CD4-positive, CD25-positive, alpha-beta regulatory T cell (primary cell): ENCODE measurements around the gene NINL. TPM values are rescaled to one million over a fixed set of nuclear protein-coding genes. Genes with fewer than 3 reads are reported as not detected.

Experiments used
- ATAC-seq, 2 donors: fragments of 150-1000 bp; cut with Tn5 transposase; one replicate each; pipeline ENCODE4 v1.10.0; 2021; ENCODE audit warnings: low read depth in 2 of 2, moderate number of reproducible peaks in 2 of 2, moderate library complexity in 1 of 2
- DNase-seq, 3 donors: peaks; one replicate each; pipeline versions ENCODE4 v3.0.0 to v3.0.0-alpha.2; 2012 to 2022; ENCODE audit warnings: mixed read lengths in 1 of 3
- H3K27ac ChIP-seq: one replicate; pipeline ENCODE4 v1.7.0; 2013; ENCODE audit warnings: mild to moderate bottlenecking, low read length; ENCODE audit not compliant: insufficient read depth, poor library complexity, severe bottlenecking
- H3K27me3 ChIP-seq: one replicate; pipeline ENCODE4 v1.7.0; 2013; ENCODE audit warnings: low read length; ENCODE audit not compliant: control insufficient read depth, insufficient read depth
- H3K36me3 ChIP-seq: one replicate; pipeline ENCODE4 v1.7.0; 2013; ENCODE audit warnings: mild to moderate bottlenecking, low read length, moderate library complexity; ENCODE audit not compliant: control insufficient read depth, insufficient read depth
- H3K4me1 ChIP-seq: 2 replicates; pipeline ENCODE4 v1.7.0; 2013; ENCODE audit warnings: mild to moderate bottlenecking, low read length; ENCODE audit not compliant: insufficient read depth, control insufficient read depth, poor library complexity, severe bottlenecking
- H3K4me3 ChIP-seq: one replicate; pipeline ENCODE4 v1.7.0; 2013; ENCODE audit warnings: low read depth, mild to moderate bottlenecking, low read length, moderate library complexity
- H3K9me3 ChIP-seq, 2 experiments: 1 replicate in 1 of 2; 2 replicates in 1 of 2; pipeline ENCODE4 v1.7.0; 2013; ENCODE audit warnings: low read length in 2 of 2, mild to moderate bottlenecking in 1 of 2, moderate library complexity in 1 of 2; ENCODE audit not compliant: control insufficient read depth in 2 of 2
- H3K27ac Mint-ChIP-seq, 3 donors: one replicate each; pipeline ENCODE4 v1.8.0; 2020 to 2022; ENCODE audit warnings: mild to moderate bottlenecking in 3 of 3, mixed read lengths in 3 of 3, moderate library complexity in 2 of 3
- H3K27me3 Mint-ChIP-seq: one replicate; pipeline ENCODE4 v1.8.0; 2022; ENCODE audit warnings: mild to moderate bottlenecking, mixed read lengths
- H3K36me3 Mint-ChIP-seq: one replicate; pipeline ENCODE4 v1.8.0; 2020; ENCODE audit warnings: mixed read lengths
- H3K4me1 Mint-ChIP-seq, 4 donors: one replicate each; pipeline ENCODE4 v1.8.0; 2020 to 2022; ENCODE audit warnings: mixed read lengths in 4 of 4, mild to moderate bottlenecking in 1 of 4
- H3K4me3 Mint-ChIP-seq, 4 donors: one replicate each; pipeline ENCODE4 v1.8.0; 2020 to 2022; ENCODE audit warnings: mild to moderate bottlenecking in 4 of 4, mixed read lengths in 4 of 4, moderate library complexity in 3 of 4
- H3K9me3 Mint-ChIP-seq, 7 donors: one replicate each; pipeline ENCODE4 v1.8.0; 2020 to 2022; ENCODE audit warnings: mixed read lengths in 7 of 7, mild to moderate bottlenecking in 3 of 7, moderate library complexity in 2 of 7
- polyA plus RNA-seq, 4 donors: library from polyadenylated mRNA; unstranded; fragments of 300-500 nt; fragmentation: Illumina TruSeq; gene quantifications; one replicate each; pipeline ENCODE4 v1.2.3, GENCODE V29; 2021
- total RNA-seq: library from RNA; stranded (reverse); gene quantifications from one replicate; pipeline ENCODE4 v1.2.3, GENCODE V29; 2022

NINL gene
- total and polyA plus RNA-seq, 5 donors from 2014 or later: 0.39 to 0.42 TPM; not detected in 3

- Mint-ChIP-seq H3K27me3 (peaks cover 4% of the 10 kb centered on the region), H3K9me3 (no peaks in the 10 kb centered on the region), H3K4me1 (no peaks in the 10 kb centered on the region), H3K36me3 (no peaks in the 10 kb centered on the region), H3K27ac (no peak overlapping the region), H3K4me3 (no peak overlapping the region)
- Histone ChIP-seq H3K4me3 (no peak overlapping the region), H3K27me3 (no peaks in the 10 kb centered on the region), H3K4me1 (no peaks in the 10 kb centered on the region), H3K27ac (no peak overlapping the region), H3K9me3 (no peaks in the 10 kb centered on the region), H3K36me3 (no peaks in the 10 kb centered on the region)
- no peak for ATAC-seq
- DNase-seq: no peak
These were observed 124.1 kb downstream of the NINL start for GRCh38 chr20:25461281-25461650.

DNA sequence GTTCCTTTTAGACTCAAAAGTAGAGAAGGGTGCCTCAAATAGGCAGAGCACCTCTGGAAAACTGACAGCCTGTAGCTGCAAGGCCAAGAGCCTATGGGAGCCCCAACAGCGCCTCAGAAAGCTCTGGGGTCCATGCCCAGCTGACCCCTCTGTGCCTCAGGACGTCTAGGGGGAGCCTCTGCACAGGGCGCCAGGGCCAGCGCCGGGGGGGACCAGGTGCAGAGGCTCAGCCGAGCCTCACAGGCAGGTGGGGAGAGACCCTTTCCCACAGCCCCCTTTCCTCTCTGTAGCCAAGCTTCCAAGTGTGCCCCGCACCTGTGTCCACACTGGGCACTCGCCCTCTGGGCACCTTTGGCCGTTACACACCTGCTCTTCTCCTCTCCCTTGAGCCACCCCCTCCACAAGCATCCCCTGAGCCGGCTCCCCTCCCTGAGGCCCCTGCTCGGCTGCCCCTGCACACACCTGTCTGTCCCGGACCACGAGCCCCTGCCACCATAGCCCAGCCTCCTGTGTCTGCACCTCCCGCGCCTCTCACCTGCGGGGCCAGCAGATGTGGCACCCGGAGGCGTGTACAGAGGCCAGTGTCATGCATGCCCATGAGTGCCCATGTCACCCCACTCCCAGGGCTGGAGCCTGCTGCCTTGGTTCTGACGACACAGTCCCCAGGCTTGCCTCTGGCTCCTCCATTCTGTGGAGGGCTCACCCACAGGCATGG is 124.6 kb downstream of the NINL start:
- Mint-ChIP-seq H3K27ac (no peak overlapping the region), H3K36me3 (no peaks in the 10 kb centered on the region), H3K27me3 (peaks cover 4% of the 10 kb centered on the region), H3K9me3 (no peaks in the 10 kb centered on the region), H3K4me3 (no peak overlapping the region), H3K4me1 (no peaks in the 10 kb centered on the region)
- Histone ChIP-seq H3K9me3 (no peaks in the 10 kb centered on the region), H3K27ac (no peak overlapping the region), H3K36me3 (no peaks in the 10 kb centered on the region), H3K4me3 (no peak overlapping the region), H3K4me1 (no peaks in the 10 kb centered on the region), H3K27me3 (no peaks in the 10 kb centered on the region)
- DNase-seq: no peak
- ATAC-seq: no peak

GRCh38 chr20:25459916-25460535 is 125.3 kb downstream of the NINL start:
- H3K4me3 Mint-ChIP-seq: no peak overlapping the region
- Histone ChIP-seq H3K9me3 (no peaks in the 10 kb centered on the region), H3K36me3 (no peaks in the 10 kb centered on the region), H3K4me3 (no peak overlapping the region), H3K27me3 (no peaks in the 10 kb centered on the region), H3K27ac (no peak overlapping the region), H3K4me1 (no peaks in the 10 kb centered on the region)
- H3K9me3 Mint-ChIP-seq: no peaks in the 10 kb centered on the region
- ATAC-seq (no peak), DNase-seq (no peak)
- H3K4me1 Mint-ChIP-seq: no peaks in the 10 kb centered on the region
- no peaks in the 10 kb centered on the region for H3K27me3 Mint-ChIP-seq
- no peaks in the 10 kb centered on the region for H3K36me3 Mint-ChIP-seq
- no peak overlapping the region for H3K27ac Mint-ChIP-seq

DNA sequence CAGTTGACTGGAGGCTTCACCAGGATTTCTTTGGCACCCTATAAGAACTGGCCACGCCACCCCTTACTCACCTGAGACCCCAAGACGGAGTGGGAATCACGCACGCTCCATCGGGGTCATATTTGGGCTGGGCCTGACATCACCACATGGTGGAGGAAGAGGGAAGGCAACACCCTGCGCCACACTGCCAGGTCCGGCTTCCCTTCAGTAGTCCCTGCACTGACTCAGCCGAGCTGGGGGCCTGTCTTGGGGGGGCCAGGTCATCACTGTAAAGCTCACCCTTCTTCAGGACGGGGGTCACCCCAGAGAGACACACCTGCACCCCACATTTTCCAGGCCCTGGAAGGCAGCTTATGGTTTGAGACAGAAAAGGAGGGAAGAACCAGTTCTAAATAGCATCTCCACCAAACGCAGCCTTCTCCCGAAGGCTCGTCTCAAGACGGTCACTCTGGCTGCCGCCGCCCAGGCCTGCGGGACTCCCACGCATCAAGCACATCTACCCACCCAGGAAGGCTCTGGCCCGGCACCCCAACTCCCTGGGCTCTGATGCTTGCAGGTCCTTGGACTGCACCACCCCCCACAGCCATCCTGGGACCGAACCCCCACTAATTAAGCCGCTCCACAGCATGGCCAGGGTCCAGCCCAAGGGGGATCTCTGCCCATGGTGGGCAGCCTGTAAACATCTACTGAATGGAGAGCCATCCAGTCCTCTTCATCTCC is 126.1 kb downstream of the NINL start:
- Histone ChIP-seq H3K9me3 (no peaks in the 10 kb centered on the region), H3K36me3 (no peaks in the 10 kb centered on the region), H3K4me3 (no peak overlapping the region), H3K4me1 (no peaks in the 10 kb centered on the region), H3K27ac (no peak overlapping the region), H3K27me3 (no peaks in the 10 kb centered on the region)
- Mint-ChIP-seq H3K27ac (no peak overlapping the region), H3K36me3 (no peaks in the 10 kb centered on the region), H3K4me1 (no peaks in the 10 kb centered on the region), H3K27me3 (no peaks in the 10 kb centered on the region), H3K9me3 (no peaks in the 10 kb centered on the region), H3K4me3 (no peak overlapping the region)
- DNase-seq (no peak), ATAC-seq (no peak)

DNA sequence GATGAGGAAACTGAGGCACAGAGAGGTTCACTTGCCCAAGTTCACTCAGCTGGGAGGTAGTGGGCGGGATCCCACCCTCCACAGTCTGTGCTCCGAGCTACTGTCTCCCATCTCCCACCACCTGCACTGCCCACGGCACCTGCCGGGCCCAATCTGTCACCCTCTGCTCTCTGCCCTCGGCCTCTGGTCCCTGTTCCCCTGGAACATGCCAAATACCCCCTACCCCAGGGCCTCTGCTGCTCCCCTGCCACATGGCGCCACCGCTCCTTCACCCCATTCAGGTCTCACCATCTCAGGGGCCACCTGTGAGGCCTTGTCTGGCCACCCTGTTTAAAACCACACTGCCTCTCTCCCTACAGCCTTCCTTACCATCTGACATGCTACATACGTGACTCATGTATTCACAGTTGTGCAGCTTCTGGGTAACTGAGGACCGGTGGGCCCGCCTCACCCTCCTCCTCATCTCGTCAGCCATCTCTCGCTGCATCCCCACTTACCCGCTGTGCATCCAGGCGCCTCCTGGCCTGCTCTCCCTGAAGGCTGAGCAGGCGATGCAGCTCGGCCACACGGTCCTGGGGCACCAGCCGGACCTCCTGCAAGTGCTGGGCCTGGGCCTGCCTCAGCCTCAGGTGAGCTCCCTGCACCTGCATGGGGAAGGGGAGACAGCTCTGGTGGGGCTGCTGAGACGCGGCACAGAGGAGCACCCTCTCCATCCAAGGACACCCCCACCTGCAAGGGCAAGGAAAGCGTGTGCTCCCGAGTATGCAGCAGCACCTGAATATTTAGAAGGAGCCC is 127.2 kb downstream of the NINL start:
- H3K4me1 Mint-ChIP-seq: no peaks in the 10 kb centered on the region
- H3K27ac Mint-ChIP-seq: no peak overlapping the region
- Histone ChIP-seq H3K9me3 (no peaks in the 10 kb centered on the region), H3K4me1 (no peaks in the 10 kb centered on the region), H3K36me3 (no peaks in the 10 kb centered on the region), H3K27me3 (no peaks in the 10 kb centered on the region), H3K27ac (no peak overlapping the region), H3K4me3 (no peak overlapping the region)
- H3K27me3 Mint-ChIP-seq: no peaks in the 10 kb centered on the region
- no peak for DNase-seq
- H3K9me3 Mint-ChIP-seq: no peaks in the 10 kb centered on the region
- ATAC-seq: no peak
- no peaks in the 10 kb centered on the region for H3K36me3 Mint-ChIP-seq
- H3K4me3 Mint-ChIP-seq: no peak overlapping the region

DNA sequence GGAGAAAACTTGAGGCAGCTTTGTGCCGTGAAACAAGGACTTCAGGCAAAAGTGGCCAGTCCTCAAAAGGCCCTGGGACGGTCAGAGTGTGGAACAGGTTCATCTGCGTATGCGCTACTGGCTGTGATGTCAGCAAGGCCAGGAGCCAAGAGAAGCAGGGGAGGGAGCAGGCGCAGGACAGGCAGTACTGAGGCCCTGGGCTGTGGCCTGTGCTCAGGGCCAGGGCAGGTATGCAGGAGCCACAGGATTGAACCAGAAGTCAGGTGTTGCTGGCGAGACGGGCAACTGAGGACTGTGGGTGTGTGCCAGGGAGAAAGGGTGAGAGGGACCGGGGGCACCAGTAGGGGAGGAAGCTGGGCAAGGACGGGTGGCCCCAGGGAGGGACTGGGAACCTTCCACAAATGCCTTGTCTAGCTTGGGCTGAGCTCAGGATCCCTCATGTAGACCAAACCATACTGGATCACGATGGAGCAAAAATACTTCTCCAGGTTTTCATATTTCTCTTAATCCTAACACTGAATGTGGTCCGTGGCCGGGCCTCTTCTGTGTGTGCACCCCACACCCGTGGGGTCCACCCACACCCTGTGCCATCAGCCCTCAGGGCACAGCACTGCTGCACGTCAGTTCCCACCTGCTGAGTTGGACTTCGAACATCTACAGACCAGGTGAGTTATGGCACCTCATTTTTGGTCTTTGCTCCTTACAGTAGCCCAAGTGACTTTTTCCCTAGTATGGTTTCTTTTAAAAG is 131.0 kb downstream of the NINL start:
- Mint-ChIP-seq H3K27me3 (no peaks in the 10 kb centered on the region), H3K4me1 (no peaks in the 10 kb centered on the region), H3K9me3 (no peaks in the 10 kb centered on the region), H3K36me3 (no peaks in the 10 kb centered on the region), H3K27ac (no peak overlapping the region), H3K4me3 (no peak overlapping the region)
- Histone ChIP-seq H3K4me1 (no peaks in the 10 kb centered on the region), H3K27me3 (no peaks in the 10 kb centered on the region), H3K36me3 (no peaks in the 10 kb centered on the region), H3K4me3 (no peak overlapping the region), H3K27ac (no peak overlapping the region), H3K9me3 (no peaks in the 10 kb centered on the region)
- no peak for DNase-seq
- ATAC-seq: no peak

- no peak overlapping the region for H3K27ac Mint-ChIP-seq
- Histone ChIP-seq H3K4me1 (no peaks in the 10 kb centered on the region), H3K27me3 (no peaks in the 10 kb centered on the region), H3K27ac (no peak overlapping the region), H3K36me3 (no peaks in the 10 kb centered on the region), H3K4me3 (no peak overlapping the region), H3K9me3 (no peaks in the 10 kb centered on the region)
- no peak overlapping the region for H3K4me3 Mint-ChIP-seq
- H3K36me3 Mint-ChIP-seq: no peaks in the 10 kb centered on the region
- peaks cover 0 to 7% (median 0%) of the 10 kb centered on the region in 7 donors for H3K9me3 Mint-ChIP-seq
- ATAC-seq (no peak), DNase-seq (no peak)
- H3K4me1 Mint-ChIP-seq: no peaks in the 10 kb centered on the region
- H3K27me3 Mint-ChIP-seq: no peaks in the 10 kb centered on the region
These were observed 132.1 kb downstream of the NINL start for GRCh38 chr20:25453035-25453810.
